Measurements from ENCODE around the gene PXMP4. TPM values are rescaled to one million over a fixed set of nuclear protein-coding genes. Genes with fewer than 3 reads are reported as not detected.

Gene PXMP4
- total and polyA plus RNA-seq, 2 of the 4 experiments (the other 2 are of a cell fraction): 3.6 to 7.1 TPM

- H3K27me3 ChIP-seq (ENCODE audit: control insufficient read depth, insufficient read depth, low read length): no peaks in the 10 kb centered on the region
- H2AFZ ChIP-seq (replicated peaks; ENCODE audit: low read length, poor library complexity): peak within 1 kb of the TSS; percentile 96
- peak within 1 kb of the TSS; percentile 50 for H3K23ac ChIP-seq (ENCODE audit: low read depth, low read length)
- H3K79me1 ChIP-seq (ENCODE audit: low read depth in 1 of 2, low read length in 2 of 2): peaks cover 7 to 40% of the 10 kb centered on the region in 2 experiments; a peak in 3 of 4 replicates
- H2BK15ac ChIP-seq (ENCODE audit: low read depth, low read length): no peak within 1 kb of the TSS
- in situ Hi-C loops (cut with MboI; ENCODE audit: low sequenced_read_pairs) (no loop called here), dilution Hi-C loops (cut with HindIII; ENCODE audit: low sequenced_read_pairs, unreplicated experiment) (no loop called here), intact Hi-C loops (cut with micrococcal nuclease) (loop anchor here (10.0 kb wide), 1 partner anchor 153 kb away; the partner anchor contains the start of gene CHMP4B)
- peak within 1 kb of the TSS; percentile 4 for H2BK120ac ChIP-seq (ENCODE audit: low read depth, low read length)
- H3K56ac ChIP-seq (ENCODE audit: extremely low read depth, insufficient read depth, low read length): peak within 1 kb of the TSS; percentile 25; the same call in 1 of the 2 replicates
- peak within 1 kb of the TSS; percentile 79 for H3K14ac ChIP-seq (replicated peaks; ENCODE audit: low read depth, low read length)
- H3K9ac ChIP-seq (ENCODE audit: low read depth, low read length): peak within 1 kb of the TSS; percentile 87
- BruUV-seq (replicated peaks): no TSS peak
- H4K8ac ChIP-seq (ENCODE audit: low read depth in 2 of 2, low read length in 2 of 2): peak within 1 kb of the TSS; percentile 90
- peaks cover 14% of the 10 kb centered on the region for H3K4me1 ChIP-seq (ENCODE audit: control insufficient read depth, insufficient read depth, low read length)
- no peaks in the 10 kb centered on the region for H3K9me3 ChIP-seq (ENCODE audit: control insufficient read depth, insufficient read depth, low read length)
- H2AK9ac ChIP-seq (replicated peaks; ENCODE audit: low read depth, low read length, poor library complexity): peak within 1 kb of the TSS; percentile 93
- peaks cover 16% of the 10 kb centered on the region; the same call in 1 of the 2 replicates for H3K36me3 ChIP-seq (ENCODE audit: control insufficient read depth, insufficient read depth, low read length)
- peak within 1 kb of the TSS; percentile 82 for H2BK5ac ChIP-seq (ENCODE audit: low read depth, low read length, poor library complexity, severe bottlenecking)
- H3K9me1 ChIP-seq (ENCODE audit: insufficient read depth, low read length): peaks cover 21% of the 10 kb centered on the region
- H4K5ac ChIP-seq (ENCODE audit: low read depth, low read length): peak within 1 kb of the TSS; percentile 32
- H3K18ac ChIP-seq (ENCODE audit: low read depth, low read length): no peak within 1 kb of the TSS
- peak within 1 kb of the TSS; percentile 93 for H3K27ac ChIP-seq (ENCODE audit: insufficient read depth, low read length)
- 100% methylated on average over 2 of the region's 10 CpGs; no CpG with 5 or more reads in 1 of the 2 experiments for WGBS, 2 experiments (ENCODE audit: extremely low coverage in 2 of 2, insufficient read length in 1 of 2)
- H4K91ac ChIP-seq (ENCODE audit: insufficient read depth, low read depth, low read length): peak within 1 kb of the TSS; percentile 81; the same call in 1 of the 2 replicates
- peak within 1 kb of the TSS; percentile 79 for H3K4me3 ChIP-seq (ENCODE audit: insufficient read depth, low read depth, low read length)
- peak within 1 kb of the TSS; percentile 96 for H3K4ac ChIP-seq (ENCODE audit: low read depth, low read length)
- H3K4me2 ChIP-seq (ENCODE audit: low read depth, low read length): peak within 1 kb of the TSS; percentile 63
- DNase-seq (no peak), ATAC-seq (ENCODE audit: low read depth) (no peak)
- TF ChIP-seq MAFK (IDR thresholded peaks at IDR 0.05; ENCODE audit: low read depth, low read length) (no peak), CHD1 (IDR thresholded peaks at IDR 0.05; ENCODE audit: low read depth, low read length) (no peak), MXI1 (IDR thresholded peaks at IDR 0.05; ENCODE audit: borderline replicate concordance, low read depth, low read length) (no peak), SMC3 (IDR thresholded peaks at IDR 0.05; ENCODE audit: low read depth, low read length) (no peak), RCOR1 (IDR thresholded peaks at IDR 0.05; ENCODE audit: insufficient replicate concordance, low read length) (no peak), CEBPB (IDR thresholded peaks at IDR 0.05; ENCODE audit: low read depth, low read length) (no peak), POLR2A (IDR thresholded peaks at IDR 0.05; ENCODE audit: low read depth, low read length) (no peak)
- H2AK5ac ChIP-seq (ENCODE audit: low read depth, low read length): peak within 1 kb of the TSS; percentile 84
- no peaks in the 10 kb centered on the region for H4K20me1 ChIP-seq (ENCODE audit: insufficient read depth, low read length)
- CTCF ChIA-PET: interaction anchor here (2.2 kb wide), 1 partner anchor 9 kb away, joined by 6 read pairs; no protein-coding TSS in a partner anchor
- H2BK20ac ChIP-seq (ENCODE audit: low read depth, low read length): no peak within 1 kb of the TSS
- POLR2A ChIA-PET (ENCODE audit: unreplicated experiment): no interaction called here
Observed at GRCh38 chr20:33662172-33662571, 57.9 kb downstream of the PXMP4 start, which contains the start of gene C20orf144. C20orf144 (plus strand) TSS chr20:33662327; CDS start chr20:33662346, 19 bp downstream.
